HEK293T (cell line): ENCODE data around the gene ESRRG.

Experiments
- CTCF ChIA-PET: fragments of 350-600 bp; formaldehyde crosslinking; extraction: SDS; loops from one replicate; lab custom pipeline; 2021; ENCODE audit warnings: antibody characterized with exemption, inconsistent platforms; lab: Yijun Ruan, JAX
- POLR2A ChIA-PET: fragments of 350-600 bp; formaldehyde crosslinking; extraction: SDS; loops from one replicate; lab custom pipeline; 2020; ENCODE audit warnings: antibody characterized with exemption, inconsistent platforms; lab: Yijun Ruan, JAX
- DNase-seq: peaks from one replicate; pipeline ENCODE4 v3.0.0; 2012; ENCODE audit warnings: mixed read lengths; ENCODE audit errors: extremely low spot score
- ARNT ChIP-seq: fragments of 450-650 bp; IDR thresholded peaks from 2 replicates; pipeline ENCODE4 v1.6.1; 2017; ENCODE audit warnings: mild to moderate bottlenecking
- BHLHE40 ChIP-seq: fragments of 450-650 bp; IDR thresholded peaks from 2 replicates; pipeline ENCODE4 v1.6.1; 2016; ENCODE audit warnings: mild to moderate bottlenecking, moderate library complexity, borderline replicate concordance
- CTBP1 ChIP-seq: fragments of 450-650 bp; IDR thresholded peaks from 2 replicates; pipeline ENCODE4 v1.6.1; 2016; ENCODE audit warnings: borderline replicate concordance
- ELF4 ChIP-seq: fragments of 450-650 bp; IDR thresholded peaks from 2 replicates; pipeline ENCODE4 v1.6.1; 2017; ENCODE audit warnings: antibody characterized with exemption
- FOXA1 ChIP-seq: fragments of 450-650 bp; IDR thresholded peaks from 2 replicates; pipeline ENCODE4 v1.6.1; 2016; ENCODE audit warnings: mild to moderate bottlenecking
- FOXK2 ChIP-seq: fragments of 450-650 bp; IDR thresholded peaks from 2 replicates; pipeline ENCODE4 v1.6.1; 2016; ENCODE audit warnings: mild to moderate bottlenecking
- FOXM1 ChIP-seq: fragments of 450-650 bp; IDR thresholded peaks from 2 replicates; pipeline ENCODE4 v1.6.1; 2017; ENCODE audit warnings: mild to moderate bottlenecking, borderline replicate concordance
- HDGF ChIP-seq: fragments of 450-650 bp; IDR thresholded peaks from 2 replicates; pipeline ENCODE4 v1.6.1; 2017; ENCODE audit warnings: antibody characterized with exemption, borderline replicate concordance
- L3MBTL2 ChIP-seq: fragments of 450-650 bp; conservative IDR thresholded peaks from 2 replicates; pipeline ENCODE4 v1.6.1; 2016; ENCODE audit warnings: mild to moderate bottlenecking
- LEF1 ChIP-seq: fragments of 450-650 bp; IDR thresholded peaks from 2 replicates; pipeline ENCODE4 v1.6.1; 2017; ENCODE audit warnings: mild to moderate bottlenecking, borderline replicate concordance
- NFRKB ChIP-seq: fragments of 450-650 bp; IDR thresholded peaks from 2 replicates; pipeline ENCODE4 v1.6.1; 2016; ENCODE audit warnings: mild to moderate bottlenecking, moderate library complexity
- SP1 ChIP-seq: fragments of 450-650 bp; IDR thresholded peaks from 2 replicates; pipeline ENCODE4 v1.6.1; 2017
- SUZ12 ChIP-seq: fragments of 450-650 bp; IDR thresholded peaks from 2 replicates; pipeline ENCODE4 v1.6.1; 2016; ENCODE audit warnings: mild to moderate bottlenecking
- TARDBP ChIP-seq: fragments of 450-650 bp; IDR thresholded peaks from 2 replicates; pipeline ENCODE4 v1.6.1; 2016
- ZNF384 ChIP-seq: fragments of 450-650 bp; IDR thresholded peaks from 2 replicates; pipeline ENCODE4 v1.6.1; 2016
- TF ChIP-seq, protein P1 (sequence below): fragments of 450-650 bp; IDR thresholded peaks from 2 replicates; pipeline ENCODE4 v1.6.1; 2016

ESRRG gene

DNA sequence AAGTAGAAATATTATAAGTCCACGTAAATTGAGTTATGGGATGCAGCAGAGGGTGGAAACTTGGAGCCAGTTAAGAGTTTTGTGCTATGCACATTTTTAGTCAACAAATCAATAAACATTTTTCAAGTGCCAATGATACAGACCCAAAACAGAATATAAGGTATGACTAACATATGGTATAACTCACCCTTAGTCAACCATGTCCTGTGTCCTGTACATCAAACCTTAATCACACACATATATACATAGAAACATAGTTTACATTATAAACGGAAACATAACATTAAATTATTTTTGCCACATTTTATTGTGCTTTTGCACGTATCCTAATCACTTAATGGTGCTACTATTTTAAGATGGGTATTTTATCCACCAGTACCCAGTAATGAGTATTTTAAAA, 163.9 kb downstream of the ESRRG start:
- ChIA-PET CTCF (no interaction called here), POLR2A (no interaction called here)
- no peak for TF ChIP-seq FOXA1
- TF ChIP-seq FOXK2: no peak
- no peak for DNase-seq

DNA sequence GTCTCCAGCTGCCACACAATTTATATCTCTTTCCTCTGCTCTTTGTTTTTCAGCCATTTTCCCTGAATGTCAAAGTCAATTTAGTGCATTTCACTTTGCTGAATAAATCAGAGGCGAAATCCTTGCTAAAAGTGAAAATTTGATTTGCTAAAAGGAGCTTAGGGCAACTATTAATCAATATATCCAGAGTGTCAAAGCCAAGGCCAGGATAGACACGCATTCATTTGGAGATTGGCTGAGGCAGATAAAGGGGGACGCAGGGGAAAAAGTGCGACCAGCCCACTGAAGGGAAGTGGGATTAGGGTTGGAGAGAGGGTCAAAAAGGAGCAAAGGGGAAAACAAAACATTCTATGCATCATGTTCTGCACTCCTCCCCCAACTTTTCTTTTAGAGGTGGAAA, 167.6 kb downstream of the ESRRG start:
- DNase-seq: no peak
- CTCF ChIA-PET: no interaction called here
- POLR2A ChIA-PET: no interaction called here
- no peak for TF ChIP-seq FOXK2
- no peak for TF ChIP-seq NFRKB

DNA sequence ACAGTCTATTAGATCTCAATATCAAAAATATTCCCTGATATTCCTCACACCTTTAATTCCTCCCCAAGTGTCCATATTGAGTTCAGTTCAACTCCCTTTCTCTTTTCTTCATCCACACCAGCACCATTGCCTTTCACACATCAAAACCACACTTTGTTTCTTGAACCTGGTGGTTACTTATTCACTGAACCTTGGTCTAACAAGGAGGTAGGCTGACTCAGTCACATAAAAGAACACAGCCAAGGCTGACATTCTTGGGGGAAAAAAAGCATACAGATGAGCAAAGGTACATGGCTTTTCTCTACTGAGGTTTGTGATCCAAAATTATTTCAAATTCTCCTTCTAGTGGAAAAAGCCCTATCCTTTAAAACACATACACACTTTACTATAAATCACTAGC, 168.3 kb downstream of the ESRRG start:
- CTCF ChIA-PET: no interaction called here
- POLR2A ChIA-PET: no interaction called here
- no peak for DNase-seq
- TF ChIP-seq ELF4 (no peak), HDGF (no peak), FOXK2 (no peak), LEF1 (no peak), ZNF384 (no peak), L3MBTL2 (no peak), SP1 (no peak), BHLHE40 (no peak), ARNT (no peak), NFRKB (no peak), CTBP1 (no peak), SUZ12 (no peak), TARDBP (no peak), FOXM1 (no peak), FOXA1 (no peak)
- TF ChIP-seq, protein P1, sequence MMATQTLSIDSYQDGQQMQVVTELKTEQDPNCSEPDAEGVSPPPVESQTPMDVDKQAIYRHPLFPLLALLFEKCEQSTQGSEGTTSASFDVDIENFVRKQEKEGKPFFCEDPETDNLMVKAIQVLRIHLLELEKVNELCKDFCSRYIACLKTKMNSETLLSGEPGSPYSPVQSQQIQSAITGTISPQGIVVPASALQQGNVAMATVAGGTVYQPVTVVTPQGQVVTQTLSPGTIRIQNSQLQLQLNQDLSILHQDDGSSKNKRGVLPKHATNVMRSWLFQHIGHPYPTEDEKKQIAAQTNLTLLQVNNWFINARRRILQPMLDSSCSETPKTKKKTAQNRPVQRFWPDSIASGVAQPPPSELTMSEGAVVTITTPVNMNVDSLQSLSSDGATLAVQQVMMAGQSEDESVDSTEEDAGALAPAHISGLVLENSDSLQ: no peak

DNA sequence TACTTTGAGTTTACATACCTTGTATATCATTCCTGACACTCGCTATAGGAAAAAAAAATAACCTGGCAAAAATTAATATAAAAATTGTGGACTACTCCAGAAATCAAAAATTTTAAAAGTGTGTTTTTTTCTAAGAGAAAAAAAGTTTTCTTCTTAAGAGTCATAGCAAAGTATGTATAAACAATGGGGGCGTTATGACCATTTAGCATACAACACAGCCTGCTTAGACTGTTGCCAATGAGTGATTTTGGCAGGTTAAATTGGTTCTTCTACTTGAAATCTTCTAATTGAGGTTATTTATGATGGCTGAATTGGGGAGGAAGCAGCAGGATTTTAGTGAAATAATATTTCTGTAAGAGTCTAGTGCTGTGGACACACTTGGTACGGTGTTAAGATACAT, 169.5 kb downstream of the ESRRG start:
- POLR2A ChIA-PET: no interaction called here
- CTCF ChIA-PET: no interaction called here

DNA sequence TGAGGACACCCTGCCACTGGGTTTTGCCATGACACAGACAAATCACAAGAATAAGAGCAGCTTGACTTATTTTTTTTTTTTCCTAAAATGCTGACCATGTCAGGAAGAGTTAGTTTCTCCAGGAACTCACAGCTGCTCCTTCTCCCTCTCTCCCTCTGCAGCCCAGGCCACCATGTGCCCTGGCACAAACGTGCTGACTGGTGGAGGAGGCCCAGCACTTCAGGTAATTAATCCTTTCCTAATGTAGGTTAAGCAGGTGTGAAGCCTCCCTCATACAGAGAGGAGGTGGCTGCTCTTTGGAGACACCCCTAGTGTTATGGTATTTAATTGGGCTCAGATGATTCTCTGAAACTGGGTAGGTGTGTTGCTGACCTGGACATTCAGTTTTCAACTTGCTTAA, 170.2 kb downstream of the ESRRG start:
- ChIA-PET POLR2A (no interaction called here), CTCF (no interaction called here)
- DNase-seq: no peak
- no peak for TF ChIP-seq FOXM1
- no peak for TF ChIP-seq BHLHE40
- TF ChIP-seq CTBP1: no peak
- no peak for TF ChIP-seq HDGF
- TF ChIP-seq TARDBP: no peak
- TF ChIP-seq ARNT: no peak
- TF ChIP-seq, protein P1: no peak
- no peak for TF ChIP-seq ZNF384
- no peak for TF ChIP-seq LEF1
- no peak for TF ChIP-seq FOXA1
- no peak for TF ChIP-seq L3MBTL2
- no peak for TF ChIP-seq NFRKB
- no peak for TF ChIP-seq FOXK2
- TF ChIP-seq SP1: no peak

More for the DNA sequence above, 169.5 kb downstream of the ESRRG start:
- no peak for DNase-seq
- TF ChIP-seq SUZ12: no peak
- no peak for TF ChIP-seq FOXK2
- TF ChIP-seq FOXA1: no peak

DNA sequence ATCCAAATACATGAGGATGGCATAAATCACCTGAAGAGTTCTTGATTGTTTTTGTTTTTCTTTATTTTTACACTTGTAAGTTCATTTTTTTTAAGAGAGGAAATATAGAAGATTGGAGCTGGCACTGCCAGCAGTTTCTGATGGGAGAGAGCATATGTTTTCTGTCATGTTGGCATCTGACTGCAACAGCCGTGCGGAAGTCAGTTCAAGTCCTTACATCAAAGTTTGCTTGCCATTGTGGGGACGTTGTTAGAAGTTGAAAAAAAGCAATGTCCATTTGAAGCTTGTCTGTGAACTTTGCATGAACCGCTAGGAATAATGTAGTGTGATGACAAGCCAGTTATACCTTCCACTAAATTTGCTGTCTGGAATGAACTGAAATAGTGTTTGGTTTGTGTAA, 173.4 kb downstream of the ESRRG start:
- CTCF ChIA-PET: no interaction called here
- DNase-seq: no peak
- no peak for TF ChIP-seq ARNT
- TF ChIP-seq ZNF384: no peak
- no peak for TF ChIP-seq CTBP1
- no peak for TF ChIP-seq NFRKB
- no peak for TF ChIP-seq BHLHE40
- TF ChIP-seq SP1: no peak
- no peak for TF ChIP-seq TARDBP
- no peak for TF ChIP-seq SUZ12
- no peak for TF ChIP-seq LEF1
- TF ChIP-seq FOXK2: no peak
- TF ChIP-seq L3MBTL2: no peak
- TF ChIP-seq FOXA1: no peak
- TF ChIP-seq ELF4: no peak
- no peak for TF ChIP-seq HDGF
- no peak for TF ChIP-seq FOXM1
- TF ChIP-seq, protein P1: no peak
- POLR2A ChIA-PET: no interaction called here

DNA sequence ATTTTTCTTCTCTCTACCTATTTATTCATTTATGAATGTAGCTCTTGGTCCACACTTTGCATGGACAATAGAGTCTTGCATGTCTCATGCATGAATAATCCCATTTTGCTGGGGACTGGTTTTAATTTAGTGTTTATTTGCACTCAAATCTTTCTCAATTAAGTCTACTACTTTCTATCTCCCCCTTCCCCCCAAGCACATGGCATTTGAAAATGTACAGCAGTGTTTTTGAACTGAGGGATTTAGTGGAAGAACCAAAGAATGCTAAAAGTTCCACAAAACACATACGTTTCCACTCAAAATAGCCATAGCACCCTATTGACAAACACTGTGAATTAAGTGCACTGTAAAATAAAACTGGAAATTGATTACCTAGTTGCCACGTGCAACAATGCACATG, 180.5 kb downstream of the ESRRG start:
- TF ChIP-seq HDGF: no peak
- no peak for TF ChIP-seq ELF4
- no peak for TF ChIP-seq CTBP1
- no peak for TF ChIP-seq ZNF384
- TF ChIP-seq ARNT: no peak
- TF ChIP-seq L3MBTL2: no peak
- TF ChIP-seq BHLHE40: no peak
- TF ChIP-seq, protein P1: no peak
- TF ChIP-seq FOXK2: no peak
- TF ChIP-seq FOXM1: no peak
- no peak for TF ChIP-seq TARDBP
- no peak for TF ChIP-seq LEF1
- TF ChIP-seq NFRKB: no peak
- no peak for DNase-seq
- ChIA-PET CTCF (no interaction called here), POLR2A (no interaction called here)
